Skeletal muscle tissue (tissue), 4 donors: Measurements from ENCODE around the gene NMRAL1. TPM values are rescaled to one million over a fixed set of nuclear protein-coding genes. Genes with fewer than 3 reads are reported as not detected.

Experiments
- H3K27ac ChIP-seq: one replicate; pipeline ENCODE4 v1.7.0; 2013; ENCODE audit warnings: mild to moderate bottlenecking, low read depth, low read length, inconsistent platforms
- H3K27me3 ChIP-seq, 3 donors: one replicate each; pipeline ENCODE4 v1.7.0; 2013; ENCODE audit warnings: low read length in 3 of 3; ENCODE audit not compliant: control insufficient read depth in 3 of 3, insufficient read depth in 3 of 3
- H3K36me3 ChIP-seq, 3 donors: one replicate each; pipeline ENCODE4 v1.7.0; 2013; ENCODE audit warnings: low read length in 3 of 3; ENCODE audit not compliant: control insufficient read depth in 3 of 3, insufficient read depth in 3 of 3
- H3K4me1 ChIP-seq, 3 donors: one replicate each; pipeline ENCODE4 v1.7.0; 2013; ENCODE audit warnings: low read length in 3 of 3, mild to moderate bottlenecking in 3 of 3; ENCODE audit not compliant: control insufficient read depth in 3 of 3, insufficient read depth in 3 of 3
- H3K4me3 ChIP-seq, 3 donors: one replicate each; pipeline ENCODE4 v1.7.0; 2013; ENCODE audit warnings: low read length in 3 of 3
- H3K9ac ChIP-seq, 3 donors: one replicate each; pipeline ENCODE4 v1.7.0; 2013; ENCODE audit warnings: low read length in 3 of 3, mild to moderate bottlenecking in 3 of 3, moderate library complexity in 2 of 3, low read depth in 1 of 3
- H3K9me3 ChIP-seq, 3 donors: one replicate each; pipeline ENCODE4 v1.7.0; 2013; ENCODE audit warnings: low read length in 3 of 3; ENCODE audit not compliant: control insufficient read depth in 3 of 3
- total RNA-seq: library from RNA; depleted of rRNA; stranded (reverse); fragments of >200 nt; gene quantifications from one replicate; pipeline ENCODE4 v1.2.3, GENCODE V29; 2014
- donor health status: Osteomylitis.

Gene NMRAL1
- total RNA-seq, 1 donor from 2014 or later: 14.1 TPM

DNA sequence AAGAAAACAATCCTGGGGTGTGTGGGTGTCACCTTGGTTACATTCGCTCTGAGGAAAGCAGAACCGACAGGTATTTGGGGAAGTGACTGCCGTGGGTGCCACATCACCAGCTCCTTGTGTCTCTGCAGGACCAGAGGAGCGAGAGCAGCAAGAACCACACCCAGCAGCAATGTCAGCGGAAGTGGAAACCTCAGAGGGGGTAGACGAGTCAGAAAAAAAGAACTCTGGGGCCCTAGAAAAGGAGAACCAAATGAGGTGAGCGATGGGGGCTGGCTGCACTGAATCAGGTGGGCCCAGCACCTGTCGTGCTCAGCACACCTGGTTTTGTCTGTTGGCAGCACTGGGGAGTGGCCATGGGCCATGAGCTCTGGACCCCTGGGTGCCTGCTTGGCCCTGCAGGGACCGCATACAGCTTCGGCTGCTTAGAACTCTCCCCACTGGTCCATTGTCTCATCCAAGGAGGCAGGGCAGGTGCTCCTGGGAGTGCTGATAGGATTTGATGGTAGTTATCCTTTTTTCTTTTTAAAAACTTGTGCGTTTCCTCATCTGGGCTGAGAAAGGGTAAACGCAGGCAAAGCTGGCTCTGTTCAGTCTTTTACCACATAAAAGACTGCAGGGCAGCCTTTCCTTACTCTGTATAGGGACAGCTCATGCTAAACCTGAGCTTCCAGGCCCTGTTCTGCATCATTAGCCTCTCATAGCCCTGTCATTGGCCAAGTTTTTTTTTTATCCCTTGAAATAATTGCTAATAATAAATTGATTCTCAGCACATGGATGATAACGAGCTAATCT is 31.1 kb upstream of the NMRAL1 start:
- Histone ChIP-seq H3K27me3 (no peaks in the 10 kb centered on the region), H3K27ac (no peak overlapping the region), H3K36me3 (peaks cover 30 to 34% (median 31%) of the 10 kb centered on the region in 3 donors), H3K4me3 (no peak overlapping the region), H3K9ac (peak overlapping the region in 1 of 3 donors; percentile 28), H3K9me3 (no peaks in the 10 kb centered on the region), H3K4me1 (peaks cover 12 to 16% (median 14%) of the 10 kb centered on the region in 3 donors)

- no peak overlapping the region for H3K27ac ChIP-seq
- peak overlapping the region in 1 of 3 donors; percentile 17 for H3K4me3 ChIP-seq
- H3K27me3 ChIP-seq: no peaks in the 10 kb centered on the region
These were observed 26.6 kb upstream of the NMRAL1 start for GRCh38 chr16:4501071-4501478.

DNA sequence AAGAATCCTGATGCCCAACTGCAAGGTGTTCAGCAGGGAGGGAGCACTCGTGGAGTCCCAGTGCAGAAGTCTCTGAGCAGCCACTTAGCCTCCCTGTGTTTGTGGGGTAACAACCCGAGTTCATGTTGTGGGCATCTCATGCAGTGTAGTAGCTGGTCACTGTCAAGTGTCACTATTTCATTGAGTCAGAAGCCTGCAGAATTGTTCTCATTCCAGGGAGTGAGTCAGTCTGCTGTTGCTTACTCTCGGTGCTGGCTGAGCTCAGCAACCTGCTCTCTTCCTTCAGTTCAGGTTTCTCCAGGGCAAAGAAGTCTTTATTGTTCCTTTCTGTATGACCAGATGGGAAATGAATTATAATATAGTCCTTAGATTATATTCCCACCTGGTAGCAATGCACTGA is 25.8 kb upstream of the NMRAL1 start:
- Histone ChIP-seq H3K27me3 (no peaks in the 10 kb centered on the region), H3K4me1 (peaks cover 19 to 23% (median 20%) of the 10 kb centered on the region in 3 donors), H3K9me3 (no peaks in the 10 kb centered on the region), H3K27ac (no peak overlapping the region), H3K4me3 (peak overlapping the region in 1 of 3 donors; percentile 17), H3K9ac (peak overlapping the region in 1 of 3 donors; percentile 1), H3K36me3 (peaks cover 0 to 3% (median 0%) of the 10 kb centered on the region in 3 donors)

More at GRCh38 chr16:4501071-4501478, 26.6 kb upstream of the NMRAL1 start:
- no peaks in the 10 kb centered on the region for H3K9me3 ChIP-seq
- H3K4me1 ChIP-seq: peaks cover 15 to 19% (median 18%) of the 10 kb centered on the region in 3 donors
- H3K36me3 ChIP-seq: peaks cover 0 to 3% (median under 1%) of the 10 kb centered on the region in 3 donors
- peak overlapping the region in 1 of 3 donors; percentile 54 for H3K9ac ChIP-seq

GRCh38 chr16:4499196-4499555 is 24.8 kb upstream of the NMRAL1 start:
- H3K9me3 ChIP-seq: no peaks in the 10 kb centered on the region
- H3K9ac ChIP-seq: no peak overlapping the region
- peaks cover 0 to 3% (median 0%) of the 10 kb centered on the region in 3 donors for H3K36me3 ChIP-seq
- H3K4me1 ChIP-seq: peaks cover 19 to 25% (median 20%) of the 10 kb centered on the region in 3 donors
- no peak overlapping the region for H3K27ac ChIP-seq
- no peak overlapping the region for H3K4me3 ChIP-seq
- no peaks in the 10 kb centered on the region for H3K27me3 ChIP-seq

GRCh38 chr16:4498546-4499195 is 24.2 kb upstream of the NMRAL1 start:
- no peaks in the 10 kb centered on the region for H3K9me3 ChIP-seq
- no peaks in the 10 kb centered on the region for H3K27me3 ChIP-seq
- no peak overlapping the region for H3K9ac ChIP-seq
- peaks cover 0 to 3% (median 0%) of the 10 kb centered on the region in 3 donors for H3K36me3 ChIP-seq
- no peak overlapping the region for H3K27ac ChIP-seq
- no peak overlapping the region for H3K4me3 ChIP-seq
- peaks cover 15 to 25% (median 20%) of the 10 kb centered on the region in 3 donors for H3K4me1 ChIP-seq

DNA sequence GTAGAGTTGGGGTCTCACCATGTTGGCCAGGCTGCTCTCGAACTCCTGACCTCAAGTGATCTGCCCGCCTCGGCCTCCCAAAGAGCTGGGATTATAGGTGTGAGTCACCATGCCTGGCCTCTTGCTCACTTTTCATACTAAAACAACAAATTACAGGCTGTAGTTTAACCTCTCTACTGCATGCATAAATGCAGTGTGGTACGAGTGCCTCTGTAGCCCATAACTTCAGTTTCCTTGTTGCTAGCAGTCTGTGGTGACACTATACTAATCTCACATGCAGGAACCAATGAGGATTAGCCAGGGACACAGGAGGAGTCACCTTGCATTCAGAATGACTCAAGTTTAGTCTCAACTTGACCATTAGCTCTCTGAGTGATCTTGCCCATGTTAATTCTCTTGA is 21.9 kb upstream of the NMRAL1 start:
- H3K36me3 ChIP-seq: peaks cover 0 to 3% (median 0%) of the 10 kb centered on the region in 3 donors
- H3K9ac ChIP-seq: no peak overlapping the region
- no peak overlapping the region for H3K4me3 ChIP-seq
- peaks cover 11 to 23% (median 17%) of the 10 kb centered on the region in 3 donors for H3K4me1 ChIP-seq
- H3K9me3 ChIP-seq: no peaks in the 10 kb centered on the region
- H3K27me3 ChIP-seq: no peaks in the 10 kb centered on the region
- H3K27ac ChIP-seq: no peak overlapping the region

DNA sequence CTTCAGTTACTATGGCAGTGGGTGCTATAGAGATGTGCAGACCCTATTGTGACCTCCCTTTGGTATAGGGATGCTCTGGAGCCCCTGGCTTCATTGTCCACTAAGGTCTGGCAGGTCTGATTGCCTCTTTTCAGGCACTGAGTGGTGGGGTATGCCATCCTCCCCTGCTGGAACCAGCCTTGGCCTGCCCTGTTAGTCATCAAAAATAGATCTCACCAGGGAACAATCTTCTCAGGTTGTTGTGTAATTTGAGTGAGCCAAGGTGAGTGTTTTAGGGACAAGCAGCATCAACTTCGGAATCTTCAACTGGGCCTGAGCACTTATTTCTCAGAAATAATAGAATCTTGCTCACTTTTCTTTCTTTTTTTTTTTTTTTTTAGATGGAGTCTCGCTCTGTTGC is 21.3 kb upstream of the NMRAL1 start:
- Histone ChIP-seq H3K36me3 (peaks cover 0 to 3% (median 0%) of the 10 kb centered on the region in 3 donors), H3K27me3 (no peaks in the 10 kb centered on the region), H3K9ac (peak overlapping the region in 1 of 3 donors; percentile 46), H3K4me1 (peaks cover 7 to 20% (median 15%) of the 10 kb centered on the region in 3 donors), H3K9me3 (no peaks in the 10 kb centered on the region), H3K4me3 (no peak overlapping the region), H3K27ac (no peak overlapping the region)

GRCh38 chr16:4494746-4495490 is 20.5 kb upstream of the NMRAL1 start:
- no peaks in the 10 kb centered on the region for H3K27me3 ChIP-seq
- H3K4me3 ChIP-seq: no peak overlapping the region
- no peak overlapping the region for H3K9ac ChIP-seq
- no peaks in the 10 kb centered on the region for H3K9me3 ChIP-seq
- peaks cover 0 to 12% (median 7%) of the 10 kb centered on the region in 3 donors for H3K4me1 ChIP-seq
- no peak overlapping the region for H3K27ac ChIP-seq
- H3K36me3 ChIP-seq: peaks cover 0 to 3% (median 3%) of the 10 kb centered on the region in 3 donors

DNA sequence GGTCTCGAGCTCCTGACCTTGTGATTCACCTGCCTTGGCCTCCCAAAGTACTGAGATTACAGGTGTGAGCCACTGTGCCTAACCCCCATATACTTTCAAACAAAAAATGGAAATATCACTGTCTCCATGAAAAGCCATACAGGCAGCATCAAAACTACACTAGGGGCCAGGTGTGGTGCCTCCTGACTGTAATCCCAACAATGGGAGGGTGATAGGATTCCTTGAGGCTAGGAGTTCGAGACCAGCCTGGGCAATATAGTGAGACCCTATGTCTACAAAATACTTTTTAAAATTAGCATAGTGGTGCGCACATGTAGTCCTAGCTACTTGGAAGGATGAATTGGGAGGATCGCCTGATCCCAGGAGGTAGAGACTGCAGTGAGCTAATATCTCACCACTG is 17.5 kb upstream of the NMRAL1 start:
- H3K4me1 ChIP-seq: peaks cover 0 to 10% (median 5%) of the 10 kb centered on the region in 3 donors
- H3K4me3 ChIP-seq: no peak overlapping the region
- peaks cover 0 to 6% (median 5%) of the 10 kb centered on the region in 3 donors for H3K36me3 ChIP-seq
- no peaks in the 10 kb centered on the region for H3K27me3 ChIP-seq
- no peak overlapping the region for H3K9ac ChIP-seq
- no peak overlapping the region for H3K27ac ChIP-seq
- no peaks in the 10 kb centered on the region for H3K9me3 ChIP-seq
